H1 (cell line): Measurements from ENCODE around the gene RELL2.

Source experiments
- BRCA1 ChIP-seq: IDR thresholded peaks from 2 replicates; pipeline ENCODE4 v1.6.1; 2012; ENCODE audit warnings: low read depth, low read length, improper control_type of control experiment
- CREB1 ChIP-seq: IDR thresholded peaks from 2 replicates; pipeline ENCODE4 v1.6.1; 2012; ENCODE audit warnings: inconsistent platforms
- EGR1 ChIP-seq: IDR thresholded peaks from 2 replicates; pipeline ENCODE4 v1.6.1; 2011; ENCODE audit warnings: low read depth, low read length, borderline replicate concordance
- NANOG ChIP-seq: IDR thresholded peaks from 2 replicates; pipeline ENCODE4 v1.6.1; 2011; ENCODE audit warnings: low read length, low read depth, mild to moderate bottlenecking, inconsistent platforms; ENCODE audit not compliant: insufficient read depth, poor library complexity, severe bottlenecking
- NRF1 ChIP-seq: IDR thresholded peaks from 2 replicates; pipeline ENCODE4 v1.6.1; 2011; ENCODE audit warnings: mild to moderate bottlenecking, low read depth, low read length, improper control_type of control experiment
- POLR2A ChIP-seq, 2 experiments: IDR thresholded peaks; 1 replicate in 1 of 2; 2 replicates in 1 of 2; pipeline ENCODE4 v1.6.1; 2011; ENCODE audit warnings: low read depth in 2 of 2, low read length in 2 of 2, mild to moderate bottlenecking in 2 of 2; ENCODE audit errors: control extremely low read depth in 1 of 2
- POLR2AphosphoS5 ChIP-seq: IDR thresholded peaks from 2 replicates; pipeline ENCODE4 v1.6.1; 2011; ENCODE audit warnings: low read depth, low read length
- SP2 ChIP-seq: IDR thresholded peaks from 2 replicates; pipeline ENCODE4 v1.6.1; 2012; ENCODE audit warnings: mild to moderate bottlenecking, low read length, inconsistent platforms
- TAF1 ChIP-seq: IDR thresholded peaks from 2 replicates; pipeline ENCODE4 v1.6.1; 2011; ENCODE audit warnings: mild to moderate bottlenecking, low read depth, low read length
- TAF7 ChIP-seq: optimal IDR thresholded peaks from 2 replicates; pipeline ENCODE3; 2011; ENCODE audit warnings: low read depth, mild to moderate bottlenecking, inconsistent platforms, low read length, moderate library complexity, borderline replicate concordance
- TBP ChIP-seq: IDR thresholded peaks from 2 replicates; pipeline ENCODE4 v1.6.1; 2011; ENCODE audit warnings: low read depth, low read length, improper control_type of control experiment
- TCF12 ChIP-seq: IDR thresholded peaks from 2 replicates; pipeline ENCODE4 v1.6.1; 2011; ENCODE audit warnings: low read depth, mild to moderate bottlenecking, low read length
- TF ChIP-seq, protein P1 (sequence below), 3 experiments: IDR thresholded peaks; 1 replicate in 2 of 3; 2 replicates in 1 of 3; pipeline versions ENCODE4 v1.5.1 to v1.6.1; 2011; ENCODE audit warnings: low read length in 3 of 3, mild to moderate bottlenecking in 3 of 3, inconsistent platforms in 2 of 3, low read depth in 1 of 3, moderate library complexity in 1 of 3; ENCODE audit not compliant: insufficient read depth in 1 of 3; ENCODE audit errors: control extremely low read depth in 1 of 3
- TF ChIP-seq, protein P2 (sequence below): IDR thresholded peaks from 2 replicates; pipeline ENCODE4 v1.6.1; 2011; ENCODE audit warnings: low read length, improper control_type of control experiment

DNA sequence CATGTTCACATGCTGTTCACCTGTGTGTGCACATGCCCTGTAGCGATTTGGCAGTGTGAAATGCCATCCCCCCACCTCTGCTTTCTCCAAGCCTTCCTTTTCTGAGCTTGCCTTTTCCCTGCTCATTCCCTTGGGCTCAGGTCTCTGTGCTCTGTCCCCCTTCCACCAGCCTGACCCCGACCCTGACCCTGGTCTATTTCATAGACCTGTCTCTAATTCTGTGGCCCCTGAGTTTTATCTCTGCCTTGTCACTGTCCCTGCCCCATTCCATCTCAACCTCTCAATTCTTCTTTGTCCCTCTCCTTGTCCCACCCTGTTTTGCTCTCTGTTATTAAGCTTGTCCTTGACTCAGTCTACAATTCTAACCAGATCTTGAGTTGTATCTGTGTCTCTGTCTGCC lies 44.5 kb downstream of the RELL2 start:
- peak in 1 of 2 experiments; percentile 60; a peak in 1 of 3 replicates for TF ChIP-seq POLR2A (IDR thresholded peaks at IDR 0.05; ENCODE audit: control extremely low read depth in 1 of 2, low read depth in 2 of 2, low read length in 2 of 2)
- TF ChIP-seq NRF1, result no peak
- TF ChIP-seq TAF1, result no peak
- TF ChIP-seq CREB1, result no peak
- TF ChIP-seq, protein P1, sequence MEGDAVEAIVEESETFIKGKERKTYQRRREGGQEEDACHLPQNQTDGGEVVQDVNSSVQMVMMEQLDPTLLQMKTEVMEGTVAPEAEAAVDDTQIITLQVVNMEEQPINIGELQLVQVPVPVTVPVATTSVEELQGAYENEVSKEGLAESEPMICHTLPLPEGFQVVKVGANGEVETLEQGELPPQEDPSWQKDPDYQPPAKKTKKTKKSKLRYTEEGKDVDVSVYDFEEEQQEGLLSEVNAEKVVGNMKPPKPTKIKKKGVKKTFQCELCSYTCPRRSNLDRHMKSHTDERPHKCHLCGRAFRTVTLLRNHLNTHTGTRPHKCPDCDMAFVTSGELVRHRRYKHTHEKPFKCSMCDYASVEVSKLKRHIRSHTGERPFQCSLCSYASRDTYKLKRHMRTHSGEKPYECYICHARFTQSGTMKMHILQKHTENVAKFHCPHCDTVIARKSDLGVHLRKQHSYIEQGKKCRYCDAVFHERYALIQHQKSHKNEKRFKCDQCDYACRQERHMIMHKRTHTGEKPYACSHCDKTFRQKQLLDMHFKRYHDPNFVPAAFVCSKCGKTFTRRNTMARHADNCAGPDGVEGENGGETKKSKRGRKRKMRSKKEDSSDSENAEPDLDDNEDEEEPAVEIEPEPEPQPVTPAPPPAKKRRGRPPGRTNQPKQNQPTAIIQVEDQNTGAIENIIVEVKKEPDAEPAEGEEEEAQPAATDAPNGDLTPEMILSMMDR (IDR thresholded peaks at IDR 0.05; ENCODE audit: control extremely low read depth in 1 of 3, insufficient read depth in 1 of 3, low read depth in 1 of 3, low read length in 3 of 3), result no peak
- no peak for TF ChIP-seq EGR1
- TF ChIP-seq BRCA1, result no peak
- TF ChIP-seq TAF7, result no peak
- TF ChIP-seq TCF12, result no peak
- TF ChIP-seq TBP, result no peak
- no peak for TF ChIP-seq NANOG
- TF ChIP-seq, protein P2, sequence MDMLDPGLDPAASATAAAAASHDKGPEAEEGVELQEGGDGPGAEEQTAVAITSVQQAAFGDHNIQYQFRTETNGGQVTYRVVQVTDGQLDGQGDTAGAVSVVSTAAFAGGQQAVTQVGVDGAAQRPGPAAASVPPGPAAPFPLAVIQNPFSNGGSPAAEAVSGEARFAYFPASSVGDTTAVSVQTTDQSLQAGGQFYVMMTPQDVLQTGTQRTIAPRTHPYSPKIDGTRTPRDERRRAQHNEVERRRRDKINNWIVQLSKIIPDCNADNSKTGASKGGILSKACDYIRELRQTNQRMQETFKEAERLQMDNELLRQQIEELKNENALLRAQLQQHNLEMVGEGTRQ, result no peak
- TF ChIP-seq POLR2AphosphoS5, result no peak
- no peak for TF ChIP-seq SP2
